Motor neuron (in vitro differentiated cells): ENCODE measurements around the gene ANGPTL3. TPM values are rescaled to one million over a fixed set of nuclear protein-coding genes. Genes with fewer than 3 reads are reported as not detected.
A peak's percentile ranks its signal among the peaks of the same experiment; 100 is the strongest.
"Not testable (repeated sequence)": the region's sequence is repeated elsewhere in the genome, so short reads cannot be mapped to it uniquely, and the experiment has no call there.

Experiments used
- ATAC-seq, 8 experiments: fragments of 200-7000 bp; cut with Tn5 transposase; replicated peaks in 6 of 8; 2 replicates each; pipeline ENCODE4 v1.8.0; 2021; ENCODE audit warnings: mild to moderate bottlenecking in 8 of 8, moderate library complexity in 8 of 8
- H3K27ac ChIP-seq, 2 donors: fragments of 250-450 bp; sonication (Bioruptor Pico); 2 replicates each; pipeline ENCODE4 v1.9.0; 2021; ENCODE audit warnings: antibody characterized with exemption in 2 of 2, mild to moderate bottlenecking in 2 of 2, moderate library complexity in 1 of 2
- H3K4me1 ChIP-seq, 2 donors: fragments of 250-450 bp; sonication (Bioruptor Pico); replicated peaks in 1 of 2; 2 replicates each; pipeline ENCODE4 v1.6.1; 2021; ENCODE audit warnings: antibody characterized with exemption in 2 of 2, mild to moderate bottlenecking in 2 of 2, moderate library complexity in 1 of 2
- H3K4me3 ChIP-seq, 5 donors: fragments of 250-450 bp; sonication (Bioruptor Pico); 2 replicates each; pipeline ENCODE4 v1.9.0; 2021; ENCODE audit warnings: antibody characterized with exemption in 5 of 5, mild to moderate bottlenecking in 5 of 5, moderate library complexity in 4 of 5
- WGBS, 10 experiments: fragments of 450-650 bp; shearing (Covaris generic); methylation state at CpG; one replicate each; pipeline ENCODE4 v1.0.0; 2022; 5-methylcytosine and 5-hydroxymethylcytosine counted together
- in situ Hi-C, 9 experiments: fragments of 400-800 bp; cut with MboI; loops; one replicate each; pipeline ENCODE4 v1.15.0; 2021; ENCODE audit warnings: low sequenced_read_pairs in 9 of 9, low pct_unique_long_range_greater_than_20kb in 2 of 9; ENCODE audit not compliant: unreplicated experiment in 9 of 9
- total RNA-seq, 8 experiments: library from RNA; unstranded; fragments of 300-600 nt; gene quantifications; 2 replicates each; pipeline versions ENCODE4 v1.2.3 to v1.2.4, GENCODE V29; 2022

The ANGPTL3 gene, protein sequence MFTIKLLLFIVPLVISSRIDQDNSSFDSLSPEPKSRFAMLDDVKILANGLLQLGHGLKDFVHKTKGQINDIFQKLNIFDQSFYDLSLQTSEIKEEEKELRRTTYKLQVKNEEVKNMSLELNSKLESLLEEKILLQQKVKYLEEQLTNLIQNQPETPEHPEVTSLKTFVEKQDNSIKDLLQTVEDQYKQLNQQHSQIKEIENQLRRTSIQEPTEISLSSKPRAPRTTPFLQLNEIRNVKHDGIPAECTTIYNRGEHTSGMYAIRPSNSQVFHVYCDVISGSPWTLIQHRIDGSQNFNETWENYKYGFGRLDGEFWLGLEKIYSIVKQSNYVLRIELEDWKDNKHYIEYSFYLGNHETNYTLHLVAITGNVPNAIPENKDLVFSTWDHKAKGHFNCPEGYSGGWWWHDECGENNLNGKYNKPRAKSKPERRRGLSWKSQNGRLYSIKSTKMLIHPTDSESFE
- total RNA-seq: 1 to 10 TPM in 5 of 8 experiments, under 1 TPM in 3; 0.41 to 3.9 (median 1.8) TPM

DNA sequence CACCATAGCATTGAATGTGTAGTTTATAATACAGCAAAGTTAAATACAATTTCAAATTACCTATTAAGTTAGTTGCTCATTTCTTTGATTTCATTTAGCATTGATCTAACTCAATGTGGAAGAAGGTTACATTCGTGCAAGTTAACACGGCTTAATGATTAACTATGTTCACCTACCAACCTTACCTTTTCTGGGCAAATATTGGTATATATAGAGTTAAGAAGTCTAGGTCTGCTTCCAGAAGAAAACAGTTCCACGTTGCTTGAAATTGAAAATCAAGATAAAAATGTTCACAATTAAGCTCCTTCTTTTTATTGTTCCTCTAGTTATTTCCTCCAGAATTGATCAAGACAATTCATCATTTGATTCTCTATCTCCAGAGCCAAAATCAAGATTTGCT is at the start of gene ANGPTL3:
ANGPTL3 (plus strand) TSS at position 240 of the 400 bp plus-strand sequence; CDS start at position 287, 47 bp downstream.
- 56 to 100% (median 95%) methylated on average over 1 to 3 of the region's 3 CpGs for WGBS, 10 experiments
- Histone ChIP-seq H3K4me3 (no peak within 1 kb of the TSS), H3K27ac (no peak within 1 kb of the TSS), H3K4me1 (no peaks in the 10 kb centered on the region)
- in situ Hi-C loops: no loop called here
- ATAC-seq: no peak

DNA sequence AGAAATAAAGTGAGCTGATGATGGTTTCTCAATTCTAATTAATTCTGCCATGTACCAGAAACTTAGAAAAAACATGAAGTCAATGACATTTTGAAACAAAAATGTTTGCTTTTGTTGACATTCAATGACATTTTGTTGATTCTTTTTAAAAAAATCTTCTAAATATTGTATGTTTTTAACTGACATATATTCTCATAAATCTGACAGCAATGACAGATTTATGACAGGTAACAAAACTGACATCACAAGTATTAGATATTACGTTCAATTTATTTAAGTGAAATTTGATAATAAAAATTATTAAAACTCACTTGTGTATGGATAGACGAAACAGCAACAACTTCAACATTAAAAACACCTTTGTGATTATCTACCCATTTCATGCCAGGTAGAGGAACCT is 36.0 kb upstream of the ANGPTL3 start:
- no peak overlapping the region for H3K27ac ChIP-seq
- no peak overlapping the region for H3K4me3 ChIP-seq
- no peaks in the 10 kb centered on the region for H3K4me1 ChIP-seq
- ATAC-seq: no peak
- in situ Hi-C loops: no loop called here
- WGBS, 10 experiments: 84 to 100% (median 100%) methylated on average over 1 to 2 of the region's 2 CpGs

DNA sequence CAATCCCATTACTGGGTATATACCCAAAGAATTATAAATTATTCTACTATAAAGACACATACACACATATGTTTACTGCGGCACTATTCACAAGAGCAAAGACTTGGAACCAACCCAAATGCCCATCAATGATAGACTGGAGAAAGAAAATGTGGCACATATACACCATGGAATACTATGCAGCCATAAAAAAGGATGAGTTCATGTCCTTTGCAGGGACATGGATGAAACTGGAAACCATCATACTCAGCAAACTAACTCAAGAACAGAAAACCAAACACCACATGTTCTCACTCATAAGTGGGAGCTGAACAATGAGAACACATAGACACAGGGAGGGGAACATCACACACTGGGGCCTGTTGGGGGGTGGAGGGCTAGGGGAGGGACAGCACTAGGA is 30.1 kb upstream of the ANGPTL3 start:
- in situ Hi-C loops, H3K4me1 ChIP-seq, H3K4me3 ChIP-seq, ATAC-seq, H3K27ac ChIP-seq: not testable (repeated sequence)
- 100% methylated on average over 1 of the region's 1 CpG; no CpG with 5 or more reads in 7 of the 10 experiments for WGBS, 10 experiments

DNA sequence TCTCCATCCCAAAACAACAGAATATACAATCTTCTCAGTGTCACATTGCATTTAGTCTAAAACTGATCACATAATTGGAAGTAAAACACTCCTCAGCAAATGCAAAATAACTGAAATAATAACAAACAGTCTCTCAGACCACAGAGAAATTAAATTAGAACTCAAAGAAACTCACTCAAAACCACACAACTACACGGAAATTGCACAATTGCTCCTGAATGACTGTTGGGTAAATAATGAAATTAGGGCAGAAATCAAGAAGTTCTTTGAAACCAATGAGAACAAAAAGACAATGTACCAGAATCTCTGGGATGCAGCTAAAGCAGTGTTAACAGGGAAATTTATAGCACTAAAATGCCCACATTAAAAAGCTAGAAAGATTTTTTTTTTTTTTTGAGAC is 29.4 kb upstream of the ANGPTL3 start:
- ATAC-seq, H3K4me3 ChIP-seq, H3K27ac ChIP-seq, in situ Hi-C loops, H3K4me1 ChIP-seq: not testable (repeated sequence)
- WGBS, 10 experiments: 43 to 100% (median 83%) methylated on average over 1 of the region's 1 CpG; no CpG with 5 or more reads in 1 of the 10 experiments

DNA sequence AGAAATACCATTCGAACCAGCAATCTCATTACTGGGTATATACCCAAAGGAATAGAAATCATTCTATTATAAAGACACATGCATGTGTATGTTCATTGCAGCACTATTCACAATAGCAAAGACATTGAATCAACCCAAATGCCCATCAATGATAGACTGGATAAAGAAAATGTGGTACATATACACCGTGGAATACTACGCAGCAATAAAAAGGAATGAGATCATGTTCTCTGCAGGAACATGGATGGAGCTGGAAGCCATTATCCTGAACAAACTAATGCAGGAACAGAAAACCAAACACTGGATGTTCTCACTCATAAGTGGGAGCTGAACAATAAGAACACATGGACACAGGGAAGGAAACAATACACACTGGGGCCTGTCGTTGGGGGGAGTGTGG is 25.8 kb upstream of the ANGPTL3 start:
- ATAC-seq, H3K4me3 ChIP-seq, in situ Hi-C loops: not testable (repeated sequence)

DNA sequence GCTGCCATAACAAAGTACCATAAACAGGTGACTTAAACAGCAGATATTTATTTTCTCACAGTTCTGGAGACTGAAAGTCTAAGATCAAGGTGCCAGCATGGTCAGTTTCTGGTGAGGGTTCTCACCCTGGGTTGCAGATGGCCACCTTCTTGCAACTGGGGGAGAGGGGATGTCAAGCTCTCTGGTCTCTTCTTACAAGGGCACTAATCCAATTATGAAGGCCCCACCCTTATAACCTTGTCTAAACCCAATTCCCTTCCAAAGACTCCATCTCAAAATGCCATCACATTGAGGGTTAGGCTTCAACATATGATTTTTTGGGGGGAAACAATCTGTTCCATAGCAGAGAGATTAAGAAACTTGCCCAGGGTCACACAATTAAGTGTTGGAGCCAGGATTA is 24.8 kb upstream of the ANGPTL3 start:
- no peak for ATAC-seq
- Histone ChIP-seq H3K27ac (no peak overlapping the region), H3K4me1 (no peaks in the 10 kb centered on the region), H3K4me3 (no peak overlapping the region)
- in situ Hi-C loops: no loop called here

More for the DNA sequence above, 25.8 kb upstream of the ANGPTL3 start:
- 90 to 100% (median 98%) methylated on average over 1 to 4 of the region's 4 CpGs; no CpG with 5 or more reads in 2 of the 10 experiments for WGBS, 10 experiments
- H3K27ac ChIP-seq, H3K4me1 ChIP-seq: not testable (repeated sequence)

DNA sequence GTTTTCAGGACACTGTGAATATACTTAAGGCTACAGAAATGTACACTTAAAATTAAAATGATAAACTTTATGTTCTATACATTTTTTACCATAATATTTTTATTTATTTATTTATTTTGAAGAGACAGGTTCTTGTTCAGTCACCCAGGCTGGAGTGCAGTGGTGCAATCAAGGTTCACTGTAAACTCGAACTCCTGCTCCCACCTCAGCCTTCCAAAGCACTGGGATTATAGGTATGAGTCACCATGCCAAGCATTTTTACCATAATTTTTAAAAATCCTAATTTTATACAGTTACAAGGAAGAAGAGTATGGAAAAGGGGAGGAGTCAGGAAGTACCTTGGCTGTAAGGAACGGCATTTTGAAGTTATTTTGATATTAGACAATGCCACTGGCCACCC is 23.6 kb upstream of the ANGPTL3 start:
- H3K4me1 ChIP-seq: no peaks in the 10 kb centered on the region
- H3K4me3 ChIP-seq: no peak overlapping the region
- H3K27ac ChIP-seq: no peak overlapping the region
- 23 to 100% (median 79%) methylated on average over 1 to 2 of the region's 2 CpGs; no CpG with 5 or more reads in 2 of the 10 experiments for WGBS, 10 experiments
- ATAC-seq: no peak
- in situ Hi-C loops: no loop called here

DNA sequence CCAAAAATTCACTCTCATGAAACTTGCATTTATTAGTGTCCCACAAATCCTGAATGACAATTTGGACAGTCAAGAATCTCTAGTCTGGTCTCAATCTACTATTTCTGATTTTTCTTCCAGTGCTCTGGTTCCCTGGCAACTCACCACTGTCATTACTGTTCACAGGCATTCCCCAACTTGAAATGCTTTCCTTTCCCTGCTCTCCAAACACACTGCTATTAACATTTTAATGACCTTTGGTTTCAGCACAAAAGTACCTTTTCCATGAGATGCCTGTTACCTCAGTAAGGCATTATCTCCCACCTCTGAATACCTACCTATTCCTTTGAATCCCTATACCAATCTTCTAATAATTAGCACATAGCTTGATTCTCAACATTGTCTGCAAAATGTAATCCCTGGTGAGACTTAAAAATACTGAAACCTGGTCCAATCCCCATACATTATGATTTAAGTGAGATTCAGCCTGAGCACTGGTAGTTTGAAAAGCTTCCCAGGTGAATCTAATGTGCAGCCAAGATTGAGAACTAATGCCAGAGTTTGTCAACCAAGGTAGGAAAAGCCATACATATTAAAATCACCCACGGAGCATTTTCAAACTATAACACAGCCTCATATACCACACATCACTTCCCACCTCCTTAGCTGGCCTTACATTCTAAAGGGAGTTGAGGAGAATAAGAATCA is 11.7 kb upstream of the ANGPTL3 start:
- H3K4me1 ChIP-seq: no peaks in the 10 kb centered on the region
- no peak overlapping the region for H3K4me3 ChIP-seq
- in situ Hi-C loops: no loop called here
- WGBS, 10 experiments: 0 to 86% (median 14%) methylated on average over 1 of the region's 1 CpG; no CpG with 5 or more reads in 2 of the 10 experiments
- peak in 1 of 8 experiments; percentile 78 for ATAC-seq
- no peak overlapping the region for H3K27ac ChIP-seq

DNA sequence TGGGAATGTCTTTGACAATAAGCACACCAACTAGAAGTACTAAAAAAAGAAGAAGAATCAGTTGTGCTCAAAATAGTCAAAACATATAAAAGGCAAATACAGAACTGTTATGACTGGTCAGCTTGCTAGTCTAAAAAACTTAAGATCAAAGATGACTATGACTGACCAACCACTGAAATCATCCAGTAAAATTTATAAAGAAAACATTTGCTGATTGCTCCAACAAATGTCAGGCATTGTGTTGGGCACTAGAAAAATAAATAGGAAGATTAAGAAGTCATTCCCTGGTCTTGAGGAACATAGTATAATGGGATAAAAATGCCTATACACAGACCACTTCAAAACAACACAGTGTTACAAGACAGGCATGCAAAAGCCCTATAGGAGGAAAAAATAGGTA is 9.3 kb upstream of the ANGPTL3 start:
- ATAC-seq: no peak
- Histone ChIP-seq H3K27ac (no peak overlapping the region), H3K4me3 (no peak overlapping the region), H3K4me1 (no peaks in the 10 kb centered on the region)
- in situ Hi-C loops: no loop called here

DNA sequence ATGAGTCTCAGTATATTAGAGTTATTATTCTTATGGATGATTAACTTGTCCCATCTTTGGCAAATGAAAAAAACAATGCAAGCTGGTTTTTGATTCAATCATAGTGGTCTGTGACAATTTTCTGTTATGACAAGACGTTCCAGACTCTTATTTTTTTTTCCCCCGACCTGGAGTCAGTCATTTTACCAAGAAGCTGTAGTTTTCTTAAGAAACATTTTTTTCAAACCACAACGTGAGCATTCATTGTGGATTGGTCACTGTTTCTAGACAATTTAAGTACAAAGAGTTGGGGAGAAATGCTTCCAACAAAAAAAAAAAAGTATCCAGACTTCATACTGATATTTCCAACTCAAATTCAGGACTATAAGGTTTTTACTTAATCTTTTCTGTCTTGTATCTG is 8.0 kb upstream of the ANGPTL3 start:
- no peaks in the 10 kb centered on the region for H3K4me1 ChIP-seq
- WGBS, 10 experiments: 83 to 100% (median 92%) methylated on average over 3 of the region's 3 CpGs
- H3K27ac ChIP-seq: no peak overlapping the region
- no peak for ATAC-seq
- no peak overlapping the region for H3K4me3 ChIP-seq
- in situ Hi-C loops: no loop called here

DNA sequence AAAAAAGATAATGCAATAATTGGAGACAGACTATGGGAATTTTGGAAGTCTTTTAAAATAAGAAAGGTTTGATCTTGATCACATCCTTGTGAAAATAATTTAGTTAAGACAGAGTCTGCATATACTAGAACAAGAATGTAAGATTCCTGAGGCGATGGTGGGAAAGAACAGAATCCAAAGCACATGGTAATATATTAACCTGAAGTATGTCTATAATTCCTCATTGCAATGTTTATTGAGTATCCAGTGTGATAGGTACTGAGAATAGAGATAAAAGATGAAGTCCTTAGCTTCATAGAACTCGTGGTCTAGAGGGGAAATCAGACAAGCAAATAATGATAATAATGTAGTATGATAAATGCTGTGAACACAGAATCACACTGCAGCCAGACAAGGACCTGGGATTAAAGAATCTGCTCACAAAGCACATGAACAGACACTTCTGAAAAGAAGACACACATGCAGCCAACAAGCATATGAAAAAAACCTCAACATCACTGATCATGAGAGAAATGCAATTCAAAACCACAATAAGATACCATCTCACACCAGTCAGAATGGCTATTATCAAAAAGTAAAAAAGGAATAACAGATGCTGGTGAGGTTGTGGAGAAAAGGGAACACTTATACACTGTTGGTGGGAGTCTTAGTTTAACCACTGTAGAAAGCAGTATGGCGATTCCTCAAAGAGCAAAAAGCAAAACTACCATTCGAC is 6.9 kb upstream of the ANGPTL3 start:
- no peaks in the 10 kb centered on the region for H3K4me1 ChIP-seq
- no peak for ATAC-seq
- H3K27ac ChIP-seq: no peak overlapping the region
- 64 to 100% (median 90%) methylated on average over 2 to 4 of the region's 4 CpGs for WGBS, 10 experiments
- in situ Hi-C loops: no loop called here
- no peak overlapping the region for H3K4me3 ChIP-seq

DNA sequence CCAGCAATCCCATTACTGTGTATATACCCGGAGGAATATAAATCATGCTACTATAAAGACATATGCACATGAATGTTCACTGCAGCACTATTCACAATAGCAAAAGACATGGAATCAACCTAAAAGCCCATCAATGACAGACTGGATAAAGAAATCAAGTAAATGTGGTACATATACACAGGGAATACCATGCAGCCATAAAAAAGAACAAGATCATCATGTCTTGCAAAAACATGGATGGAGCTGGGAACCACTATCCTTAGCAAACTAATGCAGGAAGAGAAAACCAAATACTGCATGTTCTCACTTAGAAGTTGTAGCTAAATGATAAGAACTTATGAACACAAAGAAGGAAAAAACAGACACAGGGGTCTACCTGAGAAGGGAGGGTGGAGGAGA is 6.4 kb upstream of the ANGPTL3 start:
- Histone ChIP-seq H3K4me1 (no peaks in the 10 kb centered on the region), H3K27ac (no peak overlapping the region), H3K4me3 (no peak overlapping the region)
- WGBS, 10 experiments: 0 to 67% (median 40%) methylated on average over 1 of the region's 1 CpG; no CpG with 5 or more reads in 1 of the 10 experiments
- in situ Hi-C loops: no loop called here
- ATAC-seq: no peak

DNA sequence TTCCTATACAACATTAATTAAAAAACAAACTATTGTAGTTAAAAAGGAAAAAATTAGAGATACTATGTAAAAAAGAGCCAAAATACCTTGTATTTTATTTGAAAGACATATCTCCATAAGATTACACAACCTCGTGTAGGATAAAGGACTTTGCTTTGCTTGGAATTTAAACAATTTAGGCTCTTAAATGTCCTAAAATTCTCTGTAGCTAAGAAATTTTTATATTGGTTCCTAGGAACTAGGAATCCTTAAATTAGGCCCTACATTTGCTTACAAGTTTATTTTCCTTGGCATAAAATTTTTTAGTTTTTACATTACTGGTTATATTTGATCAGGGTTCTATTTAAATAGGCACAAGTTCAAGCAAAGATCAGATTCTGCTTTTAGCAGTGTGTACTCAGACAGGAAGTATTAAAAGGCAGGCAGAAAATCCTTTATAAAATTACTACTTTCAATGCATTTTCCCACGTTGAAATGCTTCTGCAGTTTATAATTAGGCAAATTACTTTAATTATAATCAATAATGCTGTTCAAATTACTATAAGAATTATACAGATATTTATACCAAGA is 3.4 kb upstream of the ANGPTL3 start:
- 13 to 85% (median 67%) methylated on average over 1 to 2 of the region's 2 CpGs for WGBS, 10 experiments
- Histone ChIP-seq H3K4me3 (no peak overlapping the region), H3K27ac (no peak overlapping the region), H3K4me1 (no peaks in the 10 kb centered on the region)
- no peak for ATAC-seq
- in situ Hi-C loops: no loop called here
